GM12878 (cell line): ENCODE results near the gene DNAAF3. TPM values are rescaled to one million over a fixed set of nuclear protein-coding genes. Genes with fewer than 3 reads are reported as not detected.

Source experiments
- ATAC-seq: fragments of 200-7000 bp; cut with Tn5 transposase; 3 replicates; pipeline ENCODE4 v1.9.1; 2020; ENCODE audit warnings: mild to moderate bottlenecking, moderate library complexity
- BruUV-seq: library from RNA; stranded (reverse); fragments of 400-500 nt; replicated peaks from 2 replicates; lab custom pipeline; 2021; lab: Mats Ljungman, UMichigan
- CTCF ChIA-PET: fragments of 300-600 bp; sonication (Branson Sonifier 250); formaldehyde crosslinking; extraction: SDS; loops from one replicate; lab custom pipeline; 2021; ENCODE audit warnings: inconsistent platforms; lab: Yijun Ruan, JAX
- POLR2A ChIA-PET: fragments of 350-600 bp; formaldehyde crosslinking; extraction: SDS; loops from one replicate; lab custom pipeline; 2021; ENCODE audit warnings: inconsistent platforms; lab: Charles Lee
- RAD21 ChIA-PET: fragments of 300-600 bp; sonication (Branson Sonifier 250); formaldehyde crosslinking; loops from one replicate; lab custom pipeline; 2023; ENCODE audit warnings: antibody characterized with exemption; ENCODE audit not compliant: unreplicated experiment; lab: Charles Lee
- SMC1A ChIA-PET: fragments of 300-600 bp; sonication (Branson Sonifier 250); formaldehyde crosslinking; loops from one replicate; lab custom pipeline; 2023; ENCODE audit not compliant: unreplicated experiment, uncharacterized antibody; lab: Charles Lee
- DNase-seq: peaks from one replicate; pipeline ENCODE4 v3.0.0-alpha.2; 2011; ENCODE audit warnings: low read depth, low spot score
- FAIRE-seq: peaks from 3 replicates; lab custom pipeline; 2011; peaks lifted over from hg19 to GRCh38; lab: Jason Lieb, UNC
- H2AFZ ChIP-seq: 2 replicates; pipeline ENCODE4 v1.6.0; 2011; ENCODE audit warnings: low read depth, low read length, control low read depth; ENCODE audit not compliant: control insufficient read depth
- H3K27ac ChIP-seq: 2 replicates; pipeline ENCODE4 v1.5.1; 2011; ENCODE audit warnings: control low read depth; ENCODE audit not compliant: control insufficient read depth, insufficient read depth
- H3K27me3 ChIP-seq, 2 experiments: replicated peaks in 1 of 2; 2 replicates each; pipeline versions ENCODE4 v1.6.0 to v1.6.1; 2011; ENCODE audit warnings: low read length in 1 of 2; ENCODE audit not compliant: control insufficient read depth in 2 of 2, insufficient read depth in 2 of 2
- H3K36me3 ChIP-seq, 2 experiments: 2 replicates each; pipeline ENCODE4 v1.5.1; 2011; ENCODE audit warnings: low read length in 1 of 2; ENCODE audit not compliant: control insufficient read depth in 2 of 2, insufficient read depth in 2 of 2
- H3K4me1 ChIP-seq: 2 replicates; pipeline ENCODE4 v1.6.1; 2011; ENCODE audit warnings: mild to moderate bottlenecking, low read length, moderate library complexity, mixed read lengths; ENCODE audit not compliant: control insufficient read depth, insufficient read depth
- H3K4me2 ChIP-seq: 2 replicates; pipeline ENCODE4 v1.6.0; 2011; ENCODE audit warnings: control low read depth; ENCODE audit not compliant: control insufficient read depth, insufficient read depth
- H3K4me3 ChIP-seq: fragments of 200-600 bp; sonication (generic); 2 replicates; pipeline ENCODE4 v1.5.1; 2016
- H3K79me2 ChIP-seq: 2 replicates; pipeline ENCODE4 v1.6.0; 2011; ENCODE audit warnings: low read length; ENCODE audit not compliant: control insufficient read depth, insufficient read depth
- H3K9ac ChIP-seq: 2 replicates; pipeline ENCODE4 v1.8.0; 2011; ENCODE audit warnings: low read length, control low read depth, mixed read lengths; ENCODE audit not compliant: control insufficient read depth, insufficient read depth
- H3K9me3 ChIP-seq: replicated peaks from 3 replicates; pipeline ENCODE4 v1.5.1; 2011; ENCODE audit warnings: mild to moderate bottlenecking, low read length; ENCODE audit not compliant: control insufficient read depth, insufficient read depth
- H4K20me1 ChIP-seq: 2 replicates; pipeline ENCODE4 v1.6.0; 2011; ENCODE audit not compliant: control insufficient read depth, insufficient read depth
- BCL11A ChIP-seq: IDR thresholded peaks from 2 replicates; pipeline ENCODE4 v1.6.1; 2011; ENCODE audit warnings: low read depth, low read length
- CREM ChIP-seq: IDR thresholded peaks from 2 replicates; pipeline ENCODE4 v1.6.1; 2014; ENCODE audit warnings: antibody characterized with exemption, low read depth
- ESRRA ChIP-seq: IDR thresholded peaks from 2 replicates; pipeline ENCODE4 v1.6.1; 2012; ENCODE audit warnings: mild to moderate bottlenecking, low read length, improper control_type of control experiment
- HDAC6 ChIP-seq: fragments of 200-600 bp; sonication (generic); IDR thresholded peaks from one replicate; pipeline ENCODE4 v1.8.0; 2017; ENCODE audit warnings: antibody characterized with exemption; ENCODE audit not compliant: unreplicated experiment
- POU2F2 ChIP-seq: IDR thresholded peaks from 3 replicates; pipeline ENCODE4 v1.6.1; 2011; ENCODE audit warnings: low read depth, mild to moderate bottlenecking, low read length, borderline replicate concordance
- YY1 ChIP-seq: IDR thresholded peaks from 2 replicates; pipeline ENCODE4 v1.6.1; 2011; ENCODE audit warnings: low read depth, mild to moderate bottlenecking, low read length
- ZNF217 ChIP-seq: fragments of 450-650 bp; IDR thresholded peaks from 2 replicates; pipeline ENCODE4 v1.6.1; 2017; ENCODE audit warnings: antibody characterized with exemption, mild to moderate bottlenecking
- ZNF592 ChIP-seq: fragments of 450-650 bp; IDR thresholded peaks from 2 replicates; pipeline ENCODE4 v1.6.1; 2017; ENCODE audit warnings: mild to moderate bottlenecking, moderate library complexity
- WGBS: methylation state at CpG from one replicate; pipeline ENCODE4 v1.1.6; 2016; ENCODE audit warnings: low lambda C conversion rate; ENCODE audit not compliant: insufficient replicate concordance, insufficient coverage; ENCODE audit errors: missing lambda C conversion rate; 5-methylcytosine and 5-hydroxymethylcytosine counted together
- in situ Hi-C: fragments of 300-500 bp; cut with MboI; formaldehyde crosslinking; loops from 9 replicates; pipeline ENCODE4 v1.14.3; 2018; ENCODE audit warnings: mixed read lengths
- intact Hi-C: fragments of 100-400 bp; cut with micrococcal nuclease; formaldehyde crosslinking; loops from one replicate; pipeline ENCODE4 v1.14.2; 2022; ENCODE audit not compliant: unreplicated experiment
- polyA plus RNA-seq, 11 experiments: library from polyadenylated mRNA; depleted of rRNA in 4 of 11; unstranded in 6 of 11; stranded (reverse) in 5 of 11; fragments of >200 nt; fragmentation: Nextera tagmentation in 4 of 11; fragmentation: Illumina TruSeq in 1 of 11; extraction: Ambion mirVana in 4 of 11; extraction: Trizol in 1 of 11; gene quantifications; 1 replicate in 1 of 11; 2 replicates in 10 of 11; pipeline versions ENCODE4 v1.2.1 to v1.2.3, GENCODE V29; 2011 to 2016; ENCODE audit warnings: inconsistent platforms in 2 of 11, missing spikeins in 2 of 11, low read depth in 1 of 11
- total RNA-seq, 4 experiments: library from RNA; depleted of rRNA in 3 of 4; stranded (reverse); fragments of >200 nt in 3 of 4; fragmentation: Illumina TruSeq in 1 of 4; extraction: Trizol in 1 of 4; gene quantifications; 2 replicates each; pipeline versions ENCODE4 v1.2.1 to v1.2.3, GENCODE V29; 2013 to 2021

DNAAF3 gene
- total and polyA plus RNA-seq, 10 of the 15 experiments (the other 5 are each of a cell fraction or from before 2014, with no cell fraction given): not detected

- ChIA-PET POLR2A (no interaction called here), CTCF (interaction anchor here (2.8 kb wide), 1 partner anchor 18 kb away, joined by 23 read pairs; no protein-coding TSS in a partner anchor), SMC1A (no interaction called here), RAD21 (interaction anchor here (1.0 kb wide), 1 partner anchor 17 kb away, joined by 3 read pairs; no protein-coding TSS in a partner anchor)
- Histone ChIP-seq H3K36me3 (no peaks in the 10 kb centered on the region), H3K27ac (no peak overlapping the region), H3K9me3 (no peaks in the 10 kb centered on the region; the same call in 2 of the 3 replicates), H3K4me3 (no peak overlapping the region), H3K27me3 (no peaks in the 10 kb centered on the region; a peak in 1 of 4 replicates), H4K20me1 (no peaks in the 10 kb centered on the region), H2AFZ (no peak overlapping the region), H3K4me2 (no peak overlapping the region), H3K79me2 (no peaks in the 10 kb centered on the region), H3K9ac (no peak overlapping the region), H3K4me1 (no peaks in the 10 kb centered on the region)
- TF ChIP-seq BCL11A: no peak
- no peak for ATAC-seq
- no TSS peak for BruUV-seq
- DNase-seq: no peak
- WGBS: 18% methylated on average over 4 of the region's 4 CpGs
- intact Hi-C loops (no loop called here), in situ Hi-C loops (no loop called here)
- FAIRE-seq: no peak
Measured at GRCh38 chr19:55158423-55158822, 8.0 kb downstream of the DNAAF3 start.

- POLR2A ChIA-PET: no interaction called here
- H3K27ac ChIP-seq: no peak within 1 kb of the TSS
- FAIRE-seq (no peak), DNase-seq (no peak), ATAC-seq (no peak)
- intact Hi-C loops (no loop called here), in situ Hi-C loops (no loop called here)
- H3K4me1 ChIP-seq: no peaks in the 10 kb centered on the region
- H3K27me3 ChIP-seq: no peaks in the 10 kb centered on the region; a peak in 1 of 4 replicates
- H3K4me2 ChIP-seq: no peak within 1 kb of the TSS
- CTCF ChIA-PET: interaction anchor here (1.0 kb wide), 1 partner anchor 9 kb away, joined by 3 read pairs; the partner anchor contains the start of gene DNAAF3
- no peaks in the 10 kb centered on the region for H3K79me2 ChIP-seq
- SMC1A ChIA-PET: no interaction called here
- H3K9me3 ChIP-seq: no peaks in the 10 kb centered on the region; the same call in 2 of the 3 replicates
- RAD21 ChIA-PET: interaction anchor here (1.0 kb wide), 1 partner anchor 16 kb away, joined by 3 read pairs; no protein-coding TSS in a partner anchor
- no peak for TF ChIP-seq YY1
- no peak for TF ChIP-seq ESRRA
- no peak for TF ChIP-seq ZNF592
- TF ChIP-seq CREM: no peak
- no peak for TF ChIP-seq POU2F2
- TF ChIP-seq ZNF217: no peak
- TF ChIP-seq HDAC6: no peak
- 23% methylated on average over 30 of the region's 39 CpGs for WGBS
- H3K4me3 ChIP-seq: no peak within 1 kb of the TSS
- H3K9ac ChIP-seq: no peak within 1 kb of the TSS
- BruUV-seq: no TSS peak
- no peaks in the 10 kb centered on the region for H4K20me1 ChIP-seq
- H3K36me3 ChIP-seq: no peaks in the 10 kb centered on the region
- H2AFZ ChIP-seq: no peak within 1 kb of the TSS
Measured at GRCh38 chr19:55157064-55157908, 9.1 kb downstream of the DNAAF3 start, which contains the start of gene TNNI3. TSS of gene TNNI3 (minus strand) at chr19:55157732. CDS start at chr19:55157589, 143 bp downstream.
